Measurements from ENCODE around the gene PCBP3.
"Not testable (repeated sequence)": the region's sequence is repeated elsewhere in the genome, so short reads cannot be mapped to it uniquely, and the experiment has no call there.

DNA sequence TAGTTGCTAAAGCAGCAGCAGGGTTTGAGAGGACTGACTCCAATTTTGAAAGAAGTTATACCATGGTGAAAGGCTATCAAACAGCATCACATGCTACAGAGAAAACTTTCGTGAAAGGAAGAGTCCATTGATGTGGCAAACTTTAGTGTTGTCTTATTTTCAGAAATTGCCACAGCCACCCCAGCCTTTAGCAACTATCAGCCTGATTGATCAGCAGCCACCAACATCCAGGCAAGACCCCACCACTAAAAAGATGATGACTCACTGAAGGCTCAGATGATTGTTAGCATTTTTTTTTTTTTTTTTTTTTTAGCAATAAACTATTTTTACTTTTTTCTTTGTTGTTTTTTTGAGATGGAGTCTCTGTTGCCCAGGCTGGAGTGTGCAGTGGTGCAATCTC, 35.3 kb downstream of the PCBP3 start:
- TF ChIP-seq, protein P1, sequence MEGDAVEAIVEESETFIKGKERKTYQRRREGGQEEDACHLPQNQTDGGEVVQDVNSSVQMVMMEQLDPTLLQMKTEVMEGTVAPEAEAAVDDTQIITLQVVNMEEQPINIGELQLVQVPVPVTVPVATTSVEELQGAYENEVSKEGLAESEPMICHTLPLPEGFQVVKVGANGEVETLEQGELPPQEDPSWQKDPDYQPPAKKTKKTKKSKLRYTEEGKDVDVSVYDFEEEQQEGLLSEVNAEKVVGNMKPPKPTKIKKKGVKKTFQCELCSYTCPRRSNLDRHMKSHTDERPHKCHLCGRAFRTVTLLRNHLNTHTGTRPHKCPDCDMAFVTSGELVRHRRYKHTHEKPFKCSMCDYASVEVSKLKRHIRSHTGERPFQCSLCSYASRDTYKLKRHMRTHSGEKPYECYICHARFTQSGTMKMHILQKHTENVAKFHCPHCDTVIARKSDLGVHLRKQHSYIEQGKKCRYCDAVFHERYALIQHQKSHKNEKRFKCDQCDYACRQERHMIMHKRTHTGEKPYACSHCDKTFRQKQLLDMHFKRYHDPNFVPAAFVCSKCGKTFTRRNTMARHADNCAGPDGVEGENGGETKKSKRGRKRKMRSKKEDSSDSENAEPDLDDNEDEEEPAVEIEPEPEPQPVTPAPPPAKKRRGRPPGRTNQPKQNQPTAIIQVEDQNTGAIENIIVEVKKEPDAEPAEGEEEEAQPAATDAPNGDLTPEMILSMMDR (IDR thresholded peaks at IDR 0.05) = not testable (repeated sequence)
- not testable (repeated sequence) for TF ChIP-seq POLR2A (IDR thresholded peaks at IDR 0.05)
